AG08395 (cell line): ENCODE measurements around the gene CCL23.
"Not testable (repeated sequence)": the region's sequence is repeated elsewhere in the genome, so short reads cannot be mapped to it uniquely, and the experiment has no call there.

Source experiments
- DNase-seq: peaks from one replicate; pipeline ENCODE4 v3.0.0; 2012; ENCODE audit warnings: mixed read lengths, low spot score

The CCL23 gene

DNA sequence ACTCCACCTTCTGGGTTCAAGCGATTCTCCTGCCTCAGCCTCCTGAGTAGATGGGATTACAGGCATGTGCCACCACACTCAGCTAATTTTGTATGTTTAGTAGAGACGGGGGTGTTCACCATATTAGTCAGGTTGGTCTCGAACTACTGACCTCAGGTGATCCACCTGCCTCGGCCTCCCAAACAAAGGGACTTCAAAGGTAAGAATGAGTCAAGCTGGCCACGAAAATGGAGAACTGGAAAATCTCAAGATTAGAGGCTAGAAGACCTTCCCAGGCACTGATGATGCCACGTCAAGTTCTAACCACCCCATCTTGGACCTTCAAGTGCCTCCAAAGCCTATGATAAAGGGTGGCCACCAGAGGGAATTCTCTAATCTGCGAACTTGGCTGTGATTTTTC is 15.1 kb downstream of the CCL23 start:
- DNase-seq: no peak

DNA sequence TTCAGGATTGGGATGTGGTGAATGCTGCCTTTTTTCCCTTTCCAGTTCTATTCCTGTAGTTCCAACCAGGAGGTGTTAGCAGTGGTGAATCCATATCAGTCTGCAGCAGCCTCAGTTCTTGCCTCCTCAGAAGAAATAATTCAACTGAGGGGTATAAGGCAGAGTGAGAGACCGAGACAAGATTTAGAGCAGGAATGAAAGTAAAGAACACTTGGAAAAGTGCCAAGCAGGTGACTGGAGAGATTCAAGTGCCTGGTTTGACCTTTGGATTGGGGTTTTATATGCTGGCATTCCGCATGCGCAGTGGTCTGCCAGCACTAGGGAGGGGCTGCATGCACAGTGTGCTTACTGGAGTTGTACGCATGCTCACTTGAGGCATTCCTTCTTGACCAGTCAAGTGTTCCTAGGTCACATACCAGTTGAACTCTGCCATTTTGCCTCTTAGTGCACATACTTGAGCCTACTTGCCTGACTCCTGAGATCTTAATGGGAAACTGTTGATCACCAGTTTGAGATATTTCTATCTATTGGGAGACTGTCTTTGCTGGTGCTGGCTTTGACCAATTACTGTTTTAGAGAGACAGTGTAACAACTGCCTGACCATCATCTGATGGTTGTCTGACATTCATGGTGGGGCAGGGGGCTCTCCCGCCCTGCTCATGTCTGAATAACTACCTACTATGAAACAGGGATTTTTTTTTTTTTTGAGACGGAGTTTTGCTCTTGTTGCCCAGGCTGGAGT is 15.7 kb downstream of the CCL23 start:
- DNase-seq: no peak

DNA sequence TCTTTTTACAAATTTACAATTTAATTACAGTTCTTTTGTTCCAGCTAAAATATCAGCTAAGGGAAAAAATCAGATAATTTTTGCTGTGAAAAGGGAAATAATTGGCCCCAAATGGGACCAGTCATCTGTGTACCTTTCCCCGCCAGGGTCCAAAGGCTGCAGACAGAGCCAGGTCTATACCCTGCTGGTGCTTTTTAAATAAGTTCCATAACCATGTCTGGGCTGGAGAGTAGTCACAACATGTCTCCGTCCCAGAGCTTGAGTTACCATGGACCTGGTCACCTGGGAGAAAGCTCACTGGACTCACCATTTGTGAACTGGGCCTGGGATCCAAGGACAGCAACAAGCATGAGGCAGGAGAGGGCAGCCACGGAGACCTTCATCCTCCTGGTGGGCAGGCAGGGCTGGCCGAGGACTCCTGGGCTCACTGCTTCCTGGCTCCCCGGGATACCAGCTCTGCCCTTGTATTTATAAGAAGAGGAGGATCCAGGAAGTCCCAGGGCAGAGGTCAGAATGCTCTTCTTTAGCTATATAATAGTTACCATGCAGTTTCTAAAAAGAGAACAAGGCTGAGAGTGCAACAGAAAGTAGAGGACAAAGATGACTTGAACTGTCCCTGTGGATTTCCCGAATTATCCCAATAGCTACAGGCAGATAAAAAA is 16.5 kb downstream of the CCL23 start, which contains the start of gene CCL15:
CCL15 (minus strand) TSS at position 444 of the 662 bp plus-strand sequence; CDS start at position 383, 61 bp downstream.
- DNase-seq: no peak

- no peak for DNase-seq
These were observed 17.1 kb downstream of the CCL23 start for GRCh38 chr17:36000732-36001109.

GRCh38 chr17:35998756-35999155 is 19.0 kb downstream of the CCL23 start:
- no peak for DNase-seq

- no peak for DNase-seq
These were observed 19.7 kb downstream of the CCL23 start for GRCh38 chr17:35998018-35998545.

DNA sequence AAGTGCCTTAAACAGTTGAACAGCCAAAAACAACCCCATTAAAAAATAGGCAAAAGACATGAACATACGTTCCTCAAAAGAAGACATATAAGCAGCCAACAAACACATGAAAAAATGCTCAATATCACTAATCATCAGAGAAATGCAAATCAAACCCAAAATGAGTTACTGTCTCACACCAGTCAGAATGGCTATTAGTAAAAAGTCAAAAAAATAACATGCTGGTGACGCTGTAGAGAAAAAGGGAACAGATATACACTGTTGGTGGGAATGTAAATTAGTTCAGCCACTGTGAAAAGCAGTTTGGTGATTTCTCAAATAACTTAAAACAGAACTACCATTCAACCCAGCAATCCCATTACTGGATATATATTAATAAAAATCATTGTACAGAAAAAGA is 22.4 kb downstream of the CCL23 start:
- DNase-seq: not testable (repeated sequence)

GRCh38 chr17:35991075-35991474 is 26.7 kb downstream of the CCL23 start:
- no peak for DNase-seq

GRCh38 chr17:35988164-35988563 is 29.6 kb downstream of the CCL23 start:
- DNase-seq: no peak

GRCh38 chr17:35986643-35987042 is 31.1 kb downstream of the CCL23 start, which contains the start of gene CCL14:
TSS of gene CCL14 (minus strand) at chr17:35986729. CDS start at chr17:35986649, 80 bp downstream.
- no peak for DNase-seq

GRCh38 chr17:35984140-35984539 is 33.6 kb downstream of the CCL23 start:
- DNase-seq: no peak

GRCh38 chr17:35982409-35983191 is 35.2 kb downstream of the CCL23 start:
- DNase-seq: no peak

GRCh38 chr17:35981908-35982330 is 35.9 kb downstream of the CCL23 start:
- no peak for DNase-seq

- DNase-seq: no peak
These were observed 36.5 kb downstream of the CCL23 start, which contains the start of gene CCL16 for GRCh38 chr17:35981246-35981645. TSS of gene CCL16 (minus strand) at chr17:35981497. CDS start at chr17:35981420, 77 bp downstream.

DNA sequence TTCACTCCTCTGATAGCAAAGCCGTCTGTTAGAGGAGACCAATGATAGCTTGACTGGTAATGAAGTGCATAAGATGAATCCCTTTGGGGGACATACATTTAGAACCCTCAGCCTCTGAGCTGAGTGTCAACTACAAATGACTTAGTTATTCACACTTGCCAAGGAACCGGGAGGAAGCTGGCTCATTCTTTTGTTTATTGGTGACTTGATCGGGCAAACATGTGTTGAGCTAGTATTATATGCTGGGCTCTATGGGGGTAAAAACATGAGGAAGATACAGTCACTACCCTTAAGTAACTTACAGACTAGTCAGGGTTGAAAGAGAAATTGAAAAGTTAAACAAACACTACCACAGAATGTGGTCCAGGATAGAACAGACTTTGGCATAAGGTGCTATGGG is 39.4 kb downstream of the CCL23 start:
- no peak for DNase-seq

- DNase-seq: no peak
These were observed 40.3 kb downstream of the CCL23 start for GRCh38 chr17:35977509-35977908.

DNA sequence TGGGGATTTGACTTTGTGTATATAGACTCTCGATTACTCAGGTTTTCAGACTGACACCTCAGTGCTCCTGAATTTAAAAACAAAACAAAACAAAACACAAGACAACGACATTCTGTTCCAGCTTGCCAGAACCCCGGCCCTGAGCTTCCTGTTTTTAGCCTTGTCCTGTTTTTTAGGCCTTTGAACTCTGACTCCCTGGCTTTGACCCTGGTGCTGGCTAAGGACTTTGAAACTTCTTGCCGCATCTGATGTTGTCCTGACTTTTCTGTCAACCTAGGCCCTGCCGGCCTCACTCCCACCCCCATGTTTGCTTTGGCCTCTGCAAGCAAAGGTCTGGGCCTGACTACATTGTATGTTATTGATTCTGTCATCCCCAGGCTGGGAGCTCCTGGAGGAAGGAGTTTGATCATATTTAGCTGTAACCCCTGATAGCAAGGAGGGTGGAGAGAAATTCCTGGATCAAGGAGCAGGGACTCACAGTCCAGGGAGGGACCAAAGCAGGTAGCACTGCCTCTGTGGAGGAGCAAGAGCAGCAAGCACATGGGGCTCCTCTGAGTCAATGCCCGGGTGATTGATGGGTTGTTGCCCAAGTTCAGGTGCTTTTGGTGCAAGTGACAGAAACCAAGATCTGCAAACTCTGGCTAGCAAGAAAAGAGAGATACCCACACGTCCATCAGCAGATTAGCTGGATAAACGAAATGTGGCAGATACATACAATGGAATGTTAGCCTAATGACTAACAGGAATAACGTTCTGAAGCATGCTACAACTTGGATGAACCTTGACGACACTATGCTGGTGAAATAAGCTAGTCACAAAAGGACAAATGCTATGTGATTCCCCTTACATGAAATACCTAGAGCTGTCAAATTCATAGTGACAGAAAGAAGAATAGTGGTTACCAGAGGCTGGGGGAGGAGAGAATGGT is 44.2 kb downstream of the CCL23 start:
- no peak for DNase-seq

GRCh38 chr17:35972945-35973332 is 44.8 kb downstream of the CCL23 start:
- DNase-seq: no peak

DNA sequence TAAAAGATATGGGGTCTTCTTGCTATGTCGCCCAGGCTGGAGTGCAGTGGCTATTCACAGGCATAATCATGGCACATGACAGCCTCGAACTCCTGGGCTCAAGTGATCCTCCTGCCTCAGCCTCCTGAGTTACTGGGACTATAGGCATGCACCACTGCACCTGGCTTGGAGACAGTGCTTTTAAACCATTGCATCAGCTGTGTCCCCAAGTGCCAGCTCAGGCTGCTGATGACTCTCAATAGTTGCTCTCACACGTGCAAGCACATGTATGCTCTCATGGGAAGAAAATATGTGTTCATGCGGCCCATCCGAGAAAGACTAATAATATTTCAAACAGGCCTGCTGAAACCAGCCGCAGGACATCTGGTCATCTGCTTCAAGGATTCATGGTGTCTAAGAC is 45.2 kb downstream of the CCL23 start:
- DNase-seq: no peak

DNA sequence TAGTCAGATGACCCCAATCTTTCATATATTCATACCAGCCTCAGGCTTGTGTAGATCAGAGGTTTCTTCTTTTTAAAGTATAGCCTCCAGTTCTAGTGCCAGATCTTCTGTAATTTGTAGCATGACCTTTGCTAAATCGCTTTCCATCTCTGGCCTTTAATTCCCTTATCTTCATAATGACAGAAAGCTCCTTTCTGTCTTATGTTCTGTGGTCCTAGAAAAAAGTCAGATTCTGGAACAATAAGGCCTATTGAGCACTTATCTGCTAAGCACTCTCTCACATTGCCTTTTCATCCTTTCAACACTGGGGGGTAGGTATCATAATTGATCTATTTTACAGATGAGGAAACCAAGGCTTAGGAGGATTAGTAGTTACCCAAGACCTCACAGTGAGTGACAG is 45.7 kb downstream of the CCL23 start:
- no peak for DNase-seq
